NCI-H2107 treated with DMSO at 0.1 percent for 48 hours (cell line): ENCODE measurements around the gene PDE4D.
"Not testable (repeated sequence)": the region's sequence is repeated elsewhere in the genome, so short reads cannot be mapped to it uniquely, and the experiment has no call there.

Experiments
- DNase-seq: peaks from one replicate; lab custom pipeline; 2025; ENCODE audit not compliant: unreplicated experiment; lab: John Stamatoyannopoulos, UW

The PDE4D gene

GRCh38 chr5:59001154-59001553 lies 892.4 kb downstream of the PDE4D start:
- DNase-seq = no peak

- no peak for DNase-seq
Measured at GRCh38 chr5:59000211-59000610, 893.3 kb downstream of the PDE4D start.

DNA sequence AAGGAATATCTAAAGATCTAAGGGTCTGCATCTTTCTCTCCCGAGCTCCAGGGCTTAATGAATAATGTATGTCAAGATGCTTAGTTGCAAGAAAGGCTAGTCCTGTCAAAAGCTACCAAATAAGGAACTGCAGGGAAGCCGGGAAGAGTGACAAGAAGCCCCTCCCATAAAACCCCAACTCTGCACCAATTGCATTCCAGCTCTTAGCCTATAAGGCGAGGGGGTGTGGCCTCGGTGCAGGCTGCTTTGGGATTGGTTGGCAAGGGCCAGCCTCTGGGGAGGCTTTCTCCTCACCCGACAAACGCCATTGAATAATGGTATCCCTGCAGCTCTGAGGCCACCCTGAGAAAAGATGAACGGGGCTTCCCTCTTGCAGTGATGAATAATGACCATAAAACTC lies 893.7 kb downstream of the PDE4D start:
- no peak for DNase-seq

DNA sequence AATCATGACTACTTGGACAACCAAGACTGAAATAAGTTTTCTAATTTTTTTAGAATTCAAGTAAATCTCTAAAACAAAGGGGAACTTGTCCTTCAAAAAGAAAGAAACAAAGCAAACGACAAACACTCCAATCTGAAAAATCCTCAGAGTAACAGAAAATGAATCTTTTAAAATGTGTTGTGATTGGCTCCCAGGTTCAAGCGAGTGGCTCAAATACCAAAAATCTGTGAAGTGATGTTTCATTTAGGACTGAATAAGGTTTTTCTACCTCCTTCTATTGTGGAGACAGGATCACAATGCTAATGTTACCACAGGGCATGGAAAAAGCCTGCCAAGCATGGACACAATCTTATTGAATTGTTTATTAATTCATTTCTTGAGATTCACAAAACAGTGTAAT lies 895.0 kb downstream of the PDE4D start:
- no peak for DNase-seq

GRCh38 chr5:58995779-58996178 lies 897.7 kb downstream of the PDE4D start:
- DNase-seq = not testable (repeated sequence)

DNA sequence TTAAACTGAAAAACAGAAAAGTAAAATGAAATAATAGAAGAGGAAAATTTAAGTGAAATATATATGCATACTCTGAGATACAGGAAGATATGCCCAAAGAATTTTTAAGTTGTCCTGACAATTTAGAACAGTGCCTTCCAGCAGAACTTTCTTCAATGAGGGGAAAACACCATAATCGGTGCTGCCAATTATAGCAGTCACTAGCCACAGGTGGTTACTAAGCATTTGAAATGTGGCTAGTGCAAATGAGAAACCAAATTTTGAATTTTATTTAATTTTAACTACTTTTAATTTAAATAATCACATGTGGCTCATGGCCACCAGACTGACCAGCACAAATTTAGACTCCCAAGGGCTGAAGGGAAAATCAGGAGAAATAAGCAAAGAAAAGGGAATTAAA lies 900.1 kb downstream of the PDE4D start:
- no peak for DNase-seq

DNA sequence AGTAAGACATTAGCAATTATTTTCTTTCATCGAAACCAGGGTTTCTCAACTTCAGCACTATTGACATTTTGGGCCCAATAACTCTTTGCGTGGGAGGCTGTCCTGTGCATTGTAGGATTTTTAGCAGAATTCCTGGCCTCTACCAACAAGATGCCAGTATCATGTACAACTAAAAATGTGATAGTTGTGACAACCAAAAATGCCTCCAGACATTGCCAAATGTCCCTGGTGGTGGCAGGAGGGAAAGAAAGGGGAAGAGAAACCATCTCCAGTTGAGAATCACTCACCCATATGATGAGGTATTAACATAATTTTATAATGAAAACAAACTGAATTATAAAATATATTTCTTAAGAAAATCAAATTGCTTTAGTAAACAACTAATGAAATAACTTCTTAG lies 904.6 kb downstream of the PDE4D start:
- no peak for DNase-seq

DNA sequence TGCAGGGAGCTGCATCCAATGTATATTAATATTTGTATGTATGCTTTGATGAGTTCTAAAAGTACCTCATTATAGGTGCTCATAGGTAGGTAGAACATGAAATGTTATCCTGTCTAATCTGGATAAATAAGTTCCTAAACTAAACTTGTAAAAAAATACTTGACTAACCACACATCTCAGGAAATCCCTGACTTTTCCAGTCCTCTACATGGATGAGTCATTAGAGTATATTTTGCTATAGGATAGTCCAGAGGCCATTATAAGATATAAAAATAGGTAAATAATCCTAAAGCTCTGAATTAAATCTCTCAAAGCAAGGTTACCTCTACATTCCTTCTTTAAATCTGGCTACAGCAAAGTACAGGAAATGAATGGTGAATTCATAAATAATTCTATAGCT lies 906.3 kb downstream of the PDE4D start:
- no peak for DNase-seq

DNA sequence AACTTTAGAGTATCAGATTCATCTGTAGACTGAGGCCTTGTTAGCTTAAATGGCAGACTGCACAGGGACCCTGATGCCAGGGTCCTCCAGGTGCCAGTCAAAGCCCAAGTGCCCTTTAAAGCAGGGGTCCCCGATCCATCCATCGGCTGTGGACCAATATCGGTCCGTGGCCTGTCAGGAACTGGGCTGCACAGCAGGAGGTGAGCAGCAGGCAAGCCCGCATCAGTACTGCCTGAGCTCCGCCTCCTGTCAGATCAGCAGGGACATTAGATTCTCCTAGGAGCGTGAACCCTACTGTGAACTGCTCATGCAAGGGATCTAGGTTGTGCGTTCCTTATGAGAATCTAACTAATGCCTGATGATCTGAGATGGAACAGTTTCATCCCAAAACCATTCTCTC lies 907.2 kb downstream of the PDE4D start:
- DNase-seq = no peak

GRCh38 chr5:58985759-58986158 lies 907.8 kb downstream of the PDE4D start:
- no peak for DNase-seq

DNA sequence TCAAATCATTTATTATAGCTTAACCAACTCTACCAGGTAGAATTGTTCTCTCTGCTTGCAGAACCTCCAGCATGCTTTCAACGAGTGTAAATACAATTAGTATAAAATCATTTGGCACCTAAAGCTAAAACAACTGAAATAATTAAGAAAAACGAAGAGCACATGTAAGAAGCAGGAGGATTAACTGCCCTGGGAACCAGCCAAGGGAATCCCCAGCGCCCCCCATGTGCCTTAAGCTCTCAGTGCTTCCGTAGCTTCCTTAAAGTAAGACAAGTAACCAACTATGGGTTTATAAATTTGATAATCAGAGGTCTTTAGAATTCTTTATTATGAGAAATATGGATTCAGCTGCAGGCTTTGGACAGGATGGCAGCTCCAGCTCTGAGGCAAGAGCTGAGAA lies 908.2 kb downstream of the PDE4D start:
- DNase-seq = no peak

GRCh38 chr5:58983526-58984452 lies 909.7 kb downstream of the PDE4D start:
- DNase-seq = no peak

- no peak for DNase-seq
Measured at GRCh38 chr5:58980890-58981289, 912.6 kb downstream of the PDE4D start.

DNA sequence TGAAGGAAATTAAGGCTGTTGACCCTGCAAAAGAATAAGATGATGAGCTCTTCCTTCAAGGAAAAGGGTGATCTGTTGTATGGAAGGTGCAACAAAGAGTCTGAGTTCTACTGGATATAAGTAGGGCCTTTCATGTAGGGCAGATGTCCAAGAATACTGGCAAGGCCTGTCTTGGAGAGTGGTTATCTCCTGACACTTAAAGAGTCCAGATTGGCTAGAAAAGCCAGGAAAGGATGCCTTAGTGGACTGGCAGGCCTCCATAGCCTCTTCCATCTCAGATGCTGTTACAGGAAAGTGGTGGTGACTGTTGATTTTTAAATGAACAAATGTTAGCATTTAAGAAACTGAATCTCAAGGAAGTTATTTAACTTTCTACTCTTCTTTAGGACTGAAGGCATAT lies 914.4 kb downstream of the PDE4D start:
- no peak for DNase-seq

DNA sequence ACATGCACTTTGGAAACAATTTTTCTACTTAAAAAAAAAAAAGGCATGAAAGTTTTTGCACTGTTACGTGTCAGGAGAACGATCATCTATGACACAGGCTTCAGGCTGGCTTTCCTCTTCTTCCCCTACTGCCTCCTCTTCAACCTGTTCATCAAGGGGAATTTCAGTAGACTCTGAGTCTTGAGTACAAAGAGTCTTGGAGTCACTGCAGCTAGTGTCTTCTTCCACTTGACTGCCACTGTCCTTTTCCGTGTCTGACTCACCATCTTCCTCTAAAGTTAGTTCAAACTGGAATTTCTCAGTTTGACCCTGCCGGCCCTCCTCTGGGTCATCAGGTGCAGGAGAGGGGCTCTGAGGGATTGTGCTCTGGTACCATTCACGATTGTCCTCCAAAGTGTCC lies 918.9 kb downstream of the PDE4D start:
- DNase-seq = no peak

DNA sequence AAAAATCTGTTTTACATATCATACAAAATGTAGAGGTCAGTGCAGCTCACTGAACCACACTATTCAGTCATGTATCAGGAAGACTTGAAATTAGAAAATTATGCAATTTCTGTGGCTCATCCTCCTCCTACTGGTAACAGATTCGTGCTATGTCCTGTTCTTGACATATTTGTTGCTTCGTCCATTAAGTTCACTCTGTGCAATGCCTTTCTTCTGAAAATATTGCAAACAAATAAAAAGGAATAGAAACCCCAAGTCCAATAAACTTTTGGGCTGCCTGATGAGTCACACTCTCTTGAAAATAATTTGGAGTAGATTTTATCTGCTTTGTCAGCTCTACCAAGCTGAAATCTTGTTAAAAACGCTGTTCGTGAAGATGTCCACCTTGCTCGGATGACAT lies 919.4 kb downstream of the PDE4D start:
- DNase-seq = no peak

DNA sequence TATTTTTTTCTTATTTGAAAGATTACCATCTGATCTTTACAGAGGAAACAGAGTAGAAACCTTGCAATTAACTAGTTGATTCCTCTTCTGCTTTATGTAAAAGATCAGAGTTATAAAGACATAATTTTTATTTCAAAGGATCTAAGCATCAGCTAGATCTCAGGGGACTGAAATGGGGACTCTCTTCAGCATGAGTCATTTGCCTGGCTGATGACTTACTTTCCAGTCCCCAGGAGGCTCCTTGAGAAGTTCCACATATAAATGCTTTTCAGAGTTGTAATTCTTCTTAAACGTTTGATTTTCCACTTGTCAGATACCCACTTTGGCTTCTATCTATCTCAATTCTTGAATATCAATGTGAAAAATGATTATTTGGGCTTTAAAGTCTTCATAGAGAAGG lies 921.2 kb downstream of the PDE4D start:
- DNase-seq = no peak

DNA sequence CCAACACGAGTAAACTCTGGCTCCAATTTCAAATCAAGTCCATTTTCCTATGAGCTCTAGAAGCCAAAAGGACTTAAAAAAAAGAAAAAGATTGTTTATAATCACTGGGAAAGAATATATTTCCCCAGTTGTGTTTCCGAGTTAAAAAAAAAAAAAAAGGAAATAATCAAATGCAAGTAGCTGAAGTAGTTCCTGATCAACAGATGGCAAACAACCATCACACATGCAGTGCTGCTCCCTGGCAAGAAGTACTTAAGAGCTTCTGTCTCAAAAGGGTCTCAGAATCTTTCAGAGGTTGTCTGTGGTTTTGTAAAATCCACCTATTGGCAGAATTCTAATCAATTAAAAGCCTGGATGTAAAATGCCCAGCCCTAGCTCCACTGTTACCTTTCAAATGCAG lies 922.8 kb downstream of the PDE4D start:
- DNase-seq = no peak

- DNase-seq = no peak
Measured at GRCh38 chr5:58969795-58970194, 923.7 kb downstream of the PDE4D start.

DNA sequence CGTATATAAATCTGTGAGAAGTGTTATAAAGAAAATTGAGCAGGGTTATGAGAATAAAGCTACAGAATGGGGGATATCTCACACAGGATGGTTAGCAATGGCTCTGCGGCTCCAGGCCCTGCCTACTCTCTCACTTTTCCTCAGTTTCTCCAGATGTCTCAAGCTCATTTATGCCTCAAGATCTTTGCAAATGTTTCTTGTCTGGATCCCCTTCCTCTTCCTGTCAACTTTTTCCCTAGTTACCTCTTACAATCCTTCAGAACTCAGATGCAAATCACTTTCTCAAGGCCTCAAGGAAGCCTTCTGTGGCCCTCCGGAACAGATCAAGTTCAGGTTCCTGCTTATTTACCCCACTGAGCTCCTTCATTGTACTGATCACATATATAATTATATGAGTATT lies 924.3 kb downstream of the PDE4D start:
- no peak for DNase-seq

DNA sequence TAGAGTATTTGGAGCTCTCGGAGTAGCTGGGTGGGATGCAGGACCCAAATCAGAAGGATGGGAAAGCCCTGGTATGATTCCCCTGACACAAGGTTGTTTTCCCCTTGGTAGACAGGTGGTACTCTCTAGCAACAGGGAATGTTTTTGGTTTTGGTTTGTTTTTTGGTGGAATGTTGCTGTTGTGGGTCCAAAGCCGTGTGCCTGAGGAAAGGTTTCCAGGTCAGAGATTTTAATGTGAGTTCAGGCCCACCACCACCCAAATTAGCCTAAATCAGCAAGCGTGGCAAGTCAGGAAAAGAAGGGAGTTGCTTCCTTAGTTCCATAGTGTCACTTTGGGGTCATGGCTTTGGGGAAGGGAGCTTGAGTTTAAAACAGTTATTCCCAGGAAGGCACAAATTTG lies 925.2 kb downstream of the PDE4D start:
- no peak for DNase-seq

DNA sequence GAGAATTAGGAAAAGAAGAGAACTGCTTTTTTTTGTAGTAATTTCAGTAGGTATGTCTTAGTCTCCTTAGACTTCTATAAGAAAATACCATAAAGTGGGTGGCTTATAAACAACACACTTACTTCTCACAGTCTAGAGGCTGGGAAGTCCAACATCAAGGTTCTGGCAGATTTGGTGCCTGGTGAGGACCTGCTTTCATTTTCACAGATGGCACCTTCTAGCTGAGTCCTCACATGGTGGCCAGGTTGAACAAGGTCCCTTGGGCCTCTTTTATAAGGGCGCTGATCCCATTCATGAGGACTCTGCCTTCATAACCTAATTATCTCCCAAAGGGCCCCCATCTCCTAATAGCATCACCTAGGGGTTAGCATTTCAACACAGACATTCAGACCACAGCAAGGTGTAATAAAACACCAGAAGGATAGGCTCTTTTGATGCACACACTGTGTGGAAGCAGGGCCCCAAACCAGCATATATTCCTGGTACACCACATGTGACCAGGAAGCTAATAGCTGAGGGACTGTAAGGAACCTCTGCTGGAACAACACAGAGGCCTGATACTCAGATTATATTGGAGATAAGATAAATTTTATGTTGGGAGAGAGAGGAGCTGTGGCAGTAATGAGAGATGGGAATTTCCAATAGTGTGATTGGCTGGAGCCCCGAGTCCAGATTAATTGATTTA lies 925.8 kb downstream of the PDE4D start:
- DNase-seq = no peak
